ENCODE data around the gene MTOR. TPM values are rescaled to one million over a fixed set of nuclear protein-coding genes. Genes with fewer than 3 reads are reported as not detected.
"Not testable (repeated sequence)": the region's sequence is repeated elsewhere in the genome, so short reads cannot be mapped to it uniquely, and the experiment has no call there.

MTOR gene
- total RNA-seq, 1 experiment from 2014 or later, result 36.1 TPM

GRCh38 chr1:11169202-11169601 is 93.1 kb downstream of the MTOR start:
- H3K27me3 Mint-ChIP-seq (ENCODE audit: unreplicated experiment), result no peaks in the 10 kb centered on the region
- intact Hi-C loops (cut with micrococcal nuclease; ENCODE audit: unreplicated experiment), result no loop called here
- CTCF ChIA-PET, result no interaction called here
- BruUV-seq (replicated peaks), result no TSS peak
- no peaks in the 10 kb centered on the region for H3K9me3 Mint-ChIP-seq (ENCODE audit: low read depth, unreplicated experiment)
- H3K4me1 Mint-ChIP-seq (ENCODE audit: low read depth, unreplicated experiment), result no peaks in the 10 kb centered on the region
- no peak for DNase-seq
- H3K36me3 Mint-ChIP-seq (ENCODE audit: insufficient read depth, unreplicated experiment), result peaks cover 3% of the 10 kb centered on the region
- TF ChIP-seq CTCF (IDR thresholded peaks at IDR 0.05; ENCODE audit: unreplicated experiment), result no peak
- H3K27ac Mint-ChIP-seq (ENCODE audit: unreplicated experiment), result no peak overlapping the region
- H3K4me3 Mint-ChIP-seq (ENCODE audit: low read depth, unreplicated experiment), result no peak overlapping the region

- CTCF ChIA-PET, result no interaction called here
- H3K27ac Mint-ChIP-seq (ENCODE audit: unreplicated experiment), result no peak overlapping the region
- intact Hi-C loops (cut with micrococcal nuclease; ENCODE audit: unreplicated experiment), result no loop called here
- no peaks in the 10 kb centered on the region for H3K9me3 Mint-ChIP-seq (ENCODE audit: low read depth, unreplicated experiment)
- no peak overlapping the region for H3K4me3 Mint-ChIP-seq (ENCODE audit: low read depth, unreplicated experiment)
- no TSS peak for BruUV-seq (replicated peaks)
- H3K27me3 Mint-ChIP-seq (ENCODE audit: unreplicated experiment), result no peaks in the 10 kb centered on the region
- no peak for TF ChIP-seq CTCF (IDR thresholded peaks at IDR 0.05; ENCODE audit: unreplicated experiment)
- no peak for DNase-seq
- H3K4me1 Mint-ChIP-seq (ENCODE audit: low read depth, unreplicated experiment), result no peaks in the 10 kb centered on the region
- peaks cover 3% of the 10 kb centered on the region for H3K36me3 Mint-ChIP-seq (ENCODE audit: insufficient read depth, unreplicated experiment)
These were observed 93.6 kb downstream of the MTOR start for GRCh38 chr1:11168731-11169130.

DNA sequence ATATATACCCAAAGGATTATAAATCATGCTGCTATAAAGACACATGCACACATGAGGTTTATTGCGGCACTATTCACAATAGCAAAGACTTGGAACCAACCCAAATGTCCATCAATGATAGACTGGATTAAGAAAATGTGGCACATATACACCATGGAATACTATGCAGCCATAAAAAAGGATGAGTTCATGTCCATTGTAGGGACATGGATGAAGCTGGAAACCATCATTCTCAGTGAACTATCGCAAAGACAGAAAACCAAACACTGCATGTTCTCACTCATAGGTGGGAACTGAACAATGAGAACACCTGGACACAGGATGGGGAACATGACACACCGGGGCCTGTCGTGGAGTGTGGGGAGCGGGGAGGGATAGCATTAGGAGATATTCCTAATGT is 95.6 kb downstream of the MTOR start:
- H3K4me3 Mint-ChIP-seq (ENCODE audit: low read depth, unreplicated experiment); H3K9me3 Mint-ChIP-seq (ENCODE audit: low read depth, unreplicated experiment); intact Hi-C loops (cut with micrococcal nuclease; ENCODE audit: unreplicated experiment); DNase-seq; H3K27ac Mint-ChIP-seq (ENCODE audit: unreplicated experiment); H3K36me3 Mint-ChIP-seq (ENCODE audit: insufficient read depth, unreplicated experiment); BruUV-seq (replicated peaks); H3K27me3 Mint-ChIP-seq (ENCODE audit: unreplicated experiment); H3K4me1 Mint-ChIP-seq (ENCODE audit: low read depth, unreplicated experiment): not testable (repeated sequence)
- CTCF ChIA-PET, result interaction anchor here (0.5 kb wide), 1 partner anchor 30 kb away, joined by 3 read pairs; no protein-coding TSS in a partner anchor

DNA sequence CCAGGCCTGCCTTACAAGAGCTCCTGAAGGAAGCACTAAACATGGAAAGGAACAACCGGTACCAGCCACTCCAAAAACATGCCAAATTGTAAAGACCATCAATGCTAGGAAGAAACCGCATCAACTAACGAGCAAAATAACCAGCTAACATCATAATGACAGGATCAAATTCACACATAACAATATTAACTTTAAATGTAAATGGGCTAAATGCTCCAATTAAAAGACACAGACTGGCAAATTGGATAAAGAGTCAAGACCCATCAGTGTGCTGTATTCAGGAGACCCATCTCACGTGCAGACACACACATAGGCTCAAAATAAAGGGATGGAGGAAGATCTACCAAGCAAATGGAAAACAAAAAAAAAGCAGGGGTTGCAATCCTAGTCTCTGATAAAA is 99.6 kb downstream of the MTOR start:
- BruUV-seq (replicated peaks); H3K27ac Mint-ChIP-seq (ENCODE audit: unreplicated experiment); DNase-seq; H3K4me3 Mint-ChIP-seq (ENCODE audit: low read depth, unreplicated experiment); H3K9me3 Mint-ChIP-seq (ENCODE audit: low read depth, unreplicated experiment); H3K27me3 Mint-ChIP-seq (ENCODE audit: unreplicated experiment); CTCF ChIA-PET; H3K36me3 Mint-ChIP-seq (ENCODE audit: insufficient read depth, unreplicated experiment); intact Hi-C loops (cut with micrococcal nuclease; ENCODE audit: unreplicated experiment); H3K4me1 Mint-ChIP-seq (ENCODE audit: low read depth, unreplicated experiment): not testable (repeated sequence)

GRCh38 chr1:11158720-11159321 is 103.5 kb downstream of the MTOR start:
- DNase-seq, result no peak
- Mint-ChIP-seq H3K9me3 (ENCODE audit: low read depth, unreplicated experiment) (no peaks in the 10 kb centered on the region), H3K27ac (ENCODE audit: unreplicated experiment) (no peak overlapping the region), H3K4me1 (ENCODE audit: low read depth, unreplicated experiment) (no peaks in the 10 kb centered on the region), H3K36me3 (ENCODE audit: insufficient read depth, unreplicated experiment) (peaks cover 5% of the 10 kb centered on the region), H3K4me3 (ENCODE audit: low read depth, unreplicated experiment) (no peak overlapping the region), H3K27me3 (ENCODE audit: unreplicated experiment) (no peaks in the 10 kb centered on the region)
- TF ChIP-seq CTCF (IDR thresholded peaks at IDR 0.05; ENCODE audit: unreplicated experiment), result no peak
- intact Hi-C loops (cut with micrococcal nuclease; ENCODE audit: unreplicated experiment), result no loop called here
- no TSS peak for BruUV-seq (replicated peaks)
- CTCF ChIA-PET, result no interaction called here

Measured in Calu3 (cell line).